Colonic mucosa (tissue), 4 donors: ENCODE results near the gene ZNF341. TPM values are rescaled to one million over a fixed set of nuclear protein-coding genes. Genes with fewer than 3 reads are reported as not detected.

ENCODE experiments used
- DNase-seq: peaks from one replicate; pipeline ENCODE4 v3.0.0-alpha.2; 2020
- H3K27ac ChIP-seq: fragments of 200-600 bp; one replicate; pipeline ENCODE4 v1.8.0; 2021
- H3K27me3 ChIP-seq: fragments of 200-600 bp; one replicate; pipeline ENCODE4 v1.8.0; 2021
- H3K36me3 ChIP-seq: fragments of 200-600 bp; one replicate; pipeline ENCODE4 v1.8.0; 2021
- H3K4me1 ChIP-seq: fragments of 200-600 bp; one replicate; pipeline ENCODE4 v1.8.0; 2021; ENCODE audit warnings: mild to moderate bottlenecking
- H3K4me3 ChIP-seq: fragments of 200-600 bp; one replicate; pipeline ENCODE4 v1.8.0; 2021
- H3K9ac ChIP-seq, 2 donors: one replicate each; pipeline ENCODE4 v1.7.0; 2013; ENCODE audit warnings: control low read depth in 2 of 2, low read depth in 2 of 2, low read length in 2 of 2
- H3K9me3 ChIP-seq: fragments of 200-600 bp; one replicate; pipeline ENCODE4 v1.8.0; 2021
- intact Hi-C: fragments of 100-400 bp; cut with DNase I; formaldehyde crosslinking; loops from one replicate; pipeline ENCODE4 v1.14.1; 2022
- total RNA-seq, 2 donors: library from RNA; stranded (reverse); fragmentation: NEBNext Ultra II Directional in 1 of 2; extraction: Animal tissue kit (Norgen Biotek cat#: 25700) in 1 of 2; gene quantifications; one replicate each; pipeline ENCODE4 v1.2.1, GENCODE V29; 2021
- TF ChIP-seq, protein P1 (sequence below): fragments of 200-600 bp; IDR thresholded peaks from one replicate; pipeline ENCODE4 v1.8.0; 2022; ENCODE audit warnings: antibody characterized with exemption, mild to moderate bottlenecking
- donor health status: healthy.
- donor health status: DM: no; HTN: no; CAD: no.
- donor health status: DM: no; HTN: no; CAD: no.

The ZNF341 gene
- total RNA-seq, 2 donors from 2014 or later: 2.7 to 6.1 TPM

DNA sequence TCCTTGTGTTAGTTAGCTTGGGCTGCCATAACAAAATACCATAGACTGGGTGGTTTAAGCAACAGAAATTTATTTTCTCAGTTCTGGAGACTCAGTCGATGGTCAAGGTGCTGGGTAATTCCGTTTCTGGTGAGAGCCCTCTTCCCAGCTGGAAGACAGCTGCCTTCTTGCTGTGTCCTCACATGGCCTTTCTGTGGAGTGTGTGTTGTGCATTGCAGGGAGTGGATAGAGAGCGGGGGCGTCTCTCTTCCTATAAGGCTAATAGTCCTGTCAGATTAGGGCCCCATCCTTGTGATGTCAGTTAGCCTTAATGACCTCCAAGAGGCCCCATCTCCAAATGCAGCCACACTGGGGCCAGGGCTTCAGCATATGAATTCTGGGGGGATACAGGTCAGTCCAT, 98.6 kb downstream of the ZNF341 start:
- Histone ChIP-seq H3K4me3 (no peak overlapping the region), H3K9me3 (no peaks in the 10 kb centered on the region), H3K9ac (peak overlapping the region in 1 of 2 donors; percentile 23), H3K27me3 (no peaks in the 10 kb centered on the region), H3K36me3 (no peaks in the 10 kb centered on the region), H3K4me1 (peaks cover 43% of the 10 kb centered on the region), H3K27ac (peak overlapping the region; percentile 62)
- TF ChIP-seq, protein P1, sequence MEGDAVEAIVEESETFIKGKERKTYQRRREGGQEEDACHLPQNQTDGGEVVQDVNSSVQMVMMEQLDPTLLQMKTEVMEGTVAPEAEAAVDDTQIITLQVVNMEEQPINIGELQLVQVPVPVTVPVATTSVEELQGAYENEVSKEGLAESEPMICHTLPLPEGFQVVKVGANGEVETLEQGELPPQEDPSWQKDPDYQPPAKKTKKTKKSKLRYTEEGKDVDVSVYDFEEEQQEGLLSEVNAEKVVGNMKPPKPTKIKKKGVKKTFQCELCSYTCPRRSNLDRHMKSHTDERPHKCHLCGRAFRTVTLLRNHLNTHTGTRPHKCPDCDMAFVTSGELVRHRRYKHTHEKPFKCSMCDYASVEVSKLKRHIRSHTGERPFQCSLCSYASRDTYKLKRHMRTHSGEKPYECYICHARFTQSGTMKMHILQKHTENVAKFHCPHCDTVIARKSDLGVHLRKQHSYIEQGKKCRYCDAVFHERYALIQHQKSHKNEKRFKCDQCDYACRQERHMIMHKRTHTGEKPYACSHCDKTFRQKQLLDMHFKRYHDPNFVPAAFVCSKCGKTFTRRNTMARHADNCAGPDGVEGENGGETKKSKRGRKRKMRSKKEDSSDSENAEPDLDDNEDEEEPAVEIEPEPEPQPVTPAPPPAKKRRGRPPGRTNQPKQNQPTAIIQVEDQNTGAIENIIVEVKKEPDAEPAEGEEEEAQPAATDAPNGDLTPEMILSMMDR: no peak
- no peak for DNase-seq
- intact Hi-C loops: no loop called here

DNA sequence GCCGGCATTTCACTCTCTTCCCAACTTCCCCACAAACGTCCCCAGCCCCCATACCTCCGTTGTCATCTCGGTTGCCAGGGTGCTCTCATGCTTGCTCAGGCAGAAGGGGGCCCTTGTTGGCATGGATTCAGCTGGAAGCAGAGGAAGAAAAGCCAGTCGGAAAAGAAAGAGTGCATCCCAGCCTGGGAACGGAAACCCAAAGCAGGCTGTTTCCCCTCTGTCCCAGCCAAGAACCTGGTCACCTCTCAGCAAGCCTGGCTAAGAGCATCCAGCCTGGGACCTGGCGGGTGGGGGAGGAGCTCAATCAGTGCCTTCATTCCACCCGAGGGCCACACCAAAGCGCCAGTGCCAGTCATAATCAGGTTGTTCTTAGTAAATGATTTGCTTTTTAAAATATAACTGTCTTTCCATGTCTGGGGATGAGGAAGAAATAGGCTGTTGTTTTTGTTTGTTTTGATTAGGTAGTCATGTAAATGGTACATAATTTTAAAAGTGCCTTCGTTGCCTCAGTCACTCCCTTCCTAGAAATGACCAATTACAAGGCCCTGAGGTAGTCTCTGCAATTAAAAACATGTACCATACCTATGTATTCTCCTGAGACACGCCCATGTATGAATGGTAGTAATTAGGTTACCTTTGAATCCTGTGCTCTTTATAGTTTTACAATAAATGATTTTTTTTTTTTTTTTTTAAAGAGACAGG, 100.5 kb downstream of the ZNF341 start:
- Histone ChIP-seq H3K4me3 (no peak overlapping the region), H3K27me3 (no peaks in the 10 kb centered on the region), H3K9ac (peak overlapping the region; percentile 12 to 41), H3K9me3 (no peaks in the 10 kb centered on the region), H3K36me3 (no peaks in the 10 kb centered on the region), H3K4me1 (peaks cover 33% of the 10 kb centered on the region), H3K27ac (peak overlapping the region; percentile 62)
- TF ChIP-seq, protein P1: no peak
- DNase-seq: peak; percentile 77
- intact Hi-C loops: no loop called here

DNA sequence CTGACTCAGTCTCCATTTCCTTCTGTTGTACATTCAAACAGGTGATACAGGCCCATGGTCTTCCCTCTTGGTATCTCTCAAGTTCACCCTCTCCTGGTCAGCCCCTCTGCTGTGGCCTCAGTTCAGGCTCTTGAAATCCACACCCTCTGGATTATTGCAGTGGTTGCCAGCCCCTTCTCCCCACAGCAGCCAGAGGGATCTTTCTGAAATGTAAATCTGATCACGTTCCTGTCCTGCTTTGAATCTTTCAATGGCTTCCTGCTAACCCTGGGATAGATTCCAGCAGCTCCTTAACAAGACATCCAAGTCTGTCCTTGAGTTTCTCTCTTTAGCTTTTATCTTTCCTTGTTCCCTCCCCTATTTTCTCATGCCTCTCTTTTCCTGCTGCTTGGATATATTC, 101.5 kb downstream of the ZNF341 start:
- Histone ChIP-seq H3K36me3 (no peaks in the 10 kb centered on the region), H3K9ac (peak overlapping the region in 1 of 2 donors; percentile 78), H3K4me1 (peaks cover 35% of the 10 kb centered on the region), H3K27me3 (no peaks in the 10 kb centered on the region), H3K27ac (peak overlapping the region; percentile 49), H3K4me3 (no peak overlapping the region), H3K9me3 (no peaks in the 10 kb centered on the region)
- TF ChIP-seq, protein P1: no peak
- no peak for DNase-seq
- intact Hi-C loops: no loop called here

DNA sequence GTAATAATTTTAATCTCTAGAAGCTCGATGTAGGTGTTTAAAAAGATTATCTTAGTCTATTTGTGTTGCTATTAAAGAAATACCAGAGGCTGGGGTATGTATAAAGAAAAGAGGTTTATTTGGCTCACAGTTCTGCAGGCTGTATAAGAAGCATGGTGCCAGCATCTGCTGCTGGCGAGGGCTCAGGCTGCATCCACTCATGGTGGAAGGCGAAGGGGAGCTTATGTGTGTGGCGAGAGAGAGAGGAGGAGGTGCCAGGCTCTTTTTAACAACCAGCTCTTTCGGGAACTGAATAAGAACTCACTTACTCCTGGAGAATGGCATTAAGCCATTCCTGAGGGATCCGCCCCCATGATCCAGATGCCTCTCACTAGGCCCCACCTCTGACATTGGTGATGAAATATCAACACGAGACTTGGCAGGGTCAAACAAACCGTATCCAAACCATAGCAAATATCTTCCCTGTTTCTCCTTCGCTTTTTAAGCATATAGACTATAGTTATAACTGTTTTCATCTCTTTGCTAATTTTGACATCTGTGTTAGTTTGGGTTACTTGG, 103.9 kb downstream of the ZNF341 start:
- H3K27me3 ChIP-seq: no peaks in the 10 kb centered on the region
- H3K9me3 ChIP-seq: no peaks in the 10 kb centered on the region
- H3K27ac ChIP-seq: no peak overlapping the region
- DNase-seq: peak; percentile 56
- no peaks in the 10 kb centered on the region for H3K36me3 ChIP-seq
- intact Hi-C loops: no loop called here
- TF ChIP-seq, protein P1: no peak
- H3K9ac ChIP-seq: peak overlapping the region in 1 of 2 donors; percentile 19
- no peak overlapping the region for H3K4me3 ChIP-seq
- peaks cover 38% of the 10 kb centered on the region for H3K4me1 ChIP-seq

DNA sequence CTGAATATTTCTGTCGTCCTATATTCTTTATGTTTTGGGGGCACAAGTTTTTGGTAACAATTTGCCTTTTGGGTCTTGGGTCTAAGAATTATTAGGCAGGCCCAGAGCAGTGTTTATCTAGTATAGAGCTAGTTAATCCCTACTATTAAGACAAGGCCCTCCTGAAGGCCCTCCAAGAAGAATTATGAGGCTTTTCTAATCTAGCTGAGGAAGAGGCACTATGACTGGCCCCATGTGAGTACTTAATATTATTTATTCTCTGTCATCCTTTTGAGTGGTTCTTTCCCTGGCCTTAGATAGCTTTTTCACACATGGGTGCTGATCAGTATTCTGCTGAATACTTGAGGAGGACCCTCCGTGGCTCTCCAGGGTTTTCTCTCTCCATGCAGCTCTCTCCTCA, 104.5 kb downstream of the ZNF341 start:
- Histone ChIP-seq H3K9me3 (no peaks in the 10 kb centered on the region), H3K4me1 (peaks cover 32% of the 10 kb centered on the region), H3K27me3 (no peaks in the 10 kb centered on the region), H3K36me3 (no peaks in the 10 kb centered on the region), H3K27ac (peak overlapping the region; percentile 30), H3K9ac (peak overlapping the region in 1 of 2 donors; percentile 19), H3K4me3 (no peak overlapping the region)
- DNase-seq: no peak
- intact Hi-C loops: no loop called here
- TF ChIP-seq, protein P1: no peak
